Activated B cell treated with CpG ODN at 0.5 μM for 24 hours (primary cell): ENCODE measurements around the gene SCG5. TPM values are rescaled to one million over a fixed set of nuclear protein-coding genes. Genes with fewer than 3 reads are reported as not detected.

Source experiments
- ATAC-seq: fragments of 200-7000 bp; cut with Tn5 transposase; one replicate; pipeline ENCODE4 v1.10.0; 2021; ENCODE audit warnings: low read depth, mild to moderate bottlenecking, moderate library complexity
- CTCF ChIA-PET: fragments of 350-600 bp; sonication (Branson Sonifier 250); formaldehyde crosslinking; loops from one replicate; lab custom pipeline; 2021; ENCODE audit warnings: antibody characterized with exemption; lab: Charles Lee
- POLR2A ChIA-PET: fragments of 350-600 bp; sonication (Branson Sonifier 250); formaldehyde crosslinking; loops from one replicate; lab custom pipeline; 2021; ENCODE audit warnings: antibody characterized with exemption; lab: Charles Lee
- DNase-seq: peaks from one replicate; pipeline ENCODE4 v3.0.0; 2022
- H3K27ac Mint-ChIP-seq: one replicate; pipeline ENCODE4 v1.8.0; 2020; ENCODE audit warnings: mixed read lengths
- H3K27me3 Mint-ChIP-seq: one replicate; pipeline ENCODE4 v1.8.0; 2021; ENCODE audit warnings: mixed read lengths
- H3K36me3 Mint-ChIP-seq: one replicate; pipeline ENCODE4 v1.8.0; 2021; ENCODE audit warnings: low read depth, mixed read lengths
- H3K4me1 Mint-ChIP-seq: one replicate; pipeline ENCODE4 v1.8.0; 2021; ENCODE audit warnings: mixed read lengths
- H3K4me3 Mint-ChIP-seq: one replicate; pipeline ENCODE4 v1.8.0; 2020; ENCODE audit warnings: mild to moderate bottlenecking, mixed read lengths
- H3K9me3 Mint-ChIP-seq: one replicate; pipeline ENCODE4 v1.8.0; 2020; ENCODE audit warnings: mixed read lengths
- intact Hi-C: fragments of 100-400 bp; cut with micrococcal nuclease; formaldehyde crosslinking; loops from one replicate; pipeline ENCODE4 v1.15.1; 2024
- total RNA-seq: library from RNA; stranded (reverse); gene quantifications from 2 replicates; pipeline ENCODE4 v1.2.3, GENCODE V29; 2022
- TF ChIP-seq, protein P1 (sequence below): fragments of 200-600 bp; IDR thresholded peaks from one replicate; pipeline ENCODE4 v1.8.0; 2022; ENCODE audit warnings: antibody characterized with exemption, mild to moderate bottlenecking

SCG5 gene
- total RNA-seq, 1 donor from 2014 or later = 0.27 TPM

GRCh38 chr15:32643907-32644445 is 2.5 kb downstream of the SCG5 start:
- Mint-ChIP-seq H3K9me3 (no peaks in the 10 kb centered on the region), H3K27ac (no peak overlapping the region), H3K27me3 (peaks cover 5% of the 10 kb centered on the region), H3K4me3 (no peak overlapping the region), H3K4me1 (peaks cover 2% of the 10 kb centered on the region), H3K36me3 (no peaks in the 10 kb centered on the region)
- ChIA-PET CTCF (no interaction called here), POLR2A (no interaction called here)
- intact Hi-C loops = no loop called here
- no peak for DNase-seq
- TF ChIP-seq, protein P1, sequence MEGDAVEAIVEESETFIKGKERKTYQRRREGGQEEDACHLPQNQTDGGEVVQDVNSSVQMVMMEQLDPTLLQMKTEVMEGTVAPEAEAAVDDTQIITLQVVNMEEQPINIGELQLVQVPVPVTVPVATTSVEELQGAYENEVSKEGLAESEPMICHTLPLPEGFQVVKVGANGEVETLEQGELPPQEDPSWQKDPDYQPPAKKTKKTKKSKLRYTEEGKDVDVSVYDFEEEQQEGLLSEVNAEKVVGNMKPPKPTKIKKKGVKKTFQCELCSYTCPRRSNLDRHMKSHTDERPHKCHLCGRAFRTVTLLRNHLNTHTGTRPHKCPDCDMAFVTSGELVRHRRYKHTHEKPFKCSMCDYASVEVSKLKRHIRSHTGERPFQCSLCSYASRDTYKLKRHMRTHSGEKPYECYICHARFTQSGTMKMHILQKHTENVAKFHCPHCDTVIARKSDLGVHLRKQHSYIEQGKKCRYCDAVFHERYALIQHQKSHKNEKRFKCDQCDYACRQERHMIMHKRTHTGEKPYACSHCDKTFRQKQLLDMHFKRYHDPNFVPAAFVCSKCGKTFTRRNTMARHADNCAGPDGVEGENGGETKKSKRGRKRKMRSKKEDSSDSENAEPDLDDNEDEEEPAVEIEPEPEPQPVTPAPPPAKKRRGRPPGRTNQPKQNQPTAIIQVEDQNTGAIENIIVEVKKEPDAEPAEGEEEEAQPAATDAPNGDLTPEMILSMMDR = no peak
- no peak for ATAC-seq

DNA sequence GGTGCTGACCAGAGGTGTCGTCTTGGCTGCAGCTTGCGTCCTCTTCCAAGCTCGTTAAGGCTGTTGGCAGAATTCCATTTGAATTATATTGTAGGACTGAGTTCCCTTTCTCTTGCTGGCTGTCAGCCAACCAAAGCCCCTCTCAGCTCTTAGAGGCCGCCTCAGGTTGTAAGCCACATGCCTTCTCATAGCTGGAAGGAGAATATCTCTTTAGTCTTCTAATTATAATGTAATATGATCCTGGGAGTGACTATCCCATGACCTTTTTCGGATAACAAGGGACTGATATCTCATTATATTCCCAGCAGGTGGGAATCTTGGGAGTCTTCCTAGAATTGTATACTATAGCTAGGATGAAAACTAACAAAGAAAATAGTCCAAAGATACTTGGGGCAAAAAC is 4.8 kb downstream of the SCG5 start:
- H3K27ac Mint-ChIP-seq = no peak overlapping the region
- H3K27me3 Mint-ChIP-seq = peaks cover 5% of the 10 kb centered on the region
- CTCF ChIA-PET = interaction anchor here (1.0 kb wide), 1 partner anchor 356 kb away, joined by 3 read pairs; no protein-coding TSS in a partner anchor
- no peak overlapping the region for H3K4me3 Mint-ChIP-seq
- H3K36me3 Mint-ChIP-seq = no peaks in the 10 kb centered on the region
- TF ChIP-seq, protein P1 = no peak
- H3K9me3 Mint-ChIP-seq = no peaks in the 10 kb centered on the region
- ATAC-seq = no peak
- no peak for DNase-seq
- POLR2A ChIA-PET = no interaction called here
- intact Hi-C loops = no loop called here
- peaks cover 2% of the 10 kb centered on the region for H3K4me1 Mint-ChIP-seq

DNA sequence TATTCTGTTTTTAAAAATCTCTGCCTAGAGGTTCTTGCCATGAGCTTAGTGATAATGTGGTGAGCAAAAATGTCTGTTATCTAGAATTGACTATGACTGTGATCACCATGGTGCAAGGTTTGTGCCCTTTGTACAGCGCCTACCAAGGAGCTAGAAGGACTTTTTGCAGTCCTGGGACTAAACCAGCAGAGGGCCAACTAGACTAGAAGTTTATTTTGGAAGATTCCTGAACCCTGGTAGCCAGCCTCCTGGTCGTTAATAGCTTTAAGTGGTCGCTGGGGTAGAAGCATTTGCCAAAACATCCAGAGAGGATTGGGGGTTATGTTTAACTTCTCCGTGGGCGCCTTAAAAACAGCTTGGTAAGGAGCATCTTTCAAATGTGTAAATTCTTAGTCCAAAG is 7.8 kb downstream of the SCG5 start:
- Mint-ChIP-seq H3K27me3 (no peaks in the 10 kb centered on the region), H3K4me1 (no peaks in the 10 kb centered on the region), H3K27ac (no peak overlapping the region), H3K36me3 (no peaks in the 10 kb centered on the region), H3K4me3 (no peak overlapping the region), H3K9me3 (no peaks in the 10 kb centered on the region)
- DNase-seq (no peak), ATAC-seq (no peak)
- TF ChIP-seq, protein P1 = no peak
- intact Hi-C loops = no loop called here
- CTCF ChIA-PET = interaction anchor here (1.4 to 2.1 kb wide), 4 partner anchors 13 to 344 kb away, joined by 3 to 7 read pairs (median 3); no protein-coding TSS in a partner anchor
- POLR2A ChIA-PET = interaction anchor here (1.0 kb wide), 1 partner anchor 32 kb away, joined by 3 read pairs; no protein-coding TSS in a partner anchor

- Mint-ChIP-seq H3K9me3 (no peaks in the 10 kb centered on the region), H3K27me3 (no peaks in the 10 kb centered on the region), H3K4me1 (no peaks in the 10 kb centered on the region), H3K27ac (no peak overlapping the region), H3K4me3 (no peak overlapping the region), H3K36me3 (no peaks in the 10 kb centered on the region)
- DNase-seq (no peak), ATAC-seq (peak; percentile 78)
- ChIA-PET POLR2A (no interaction called here), CTCF (interaction anchor here (0.7 to 1.5 kb wide), 5 partner anchors 11 to 343 kb away, joined by 3 to 5 read pairs (median 3); no protein-coding TSS in a partner anchor)
- intact Hi-C loops = loop anchor here (1.0 kb wide), 1 partner anchor 342 kb away; no protein-coding TSS in a partner anchor
- TF ChIP-seq, protein P1 = no peak
Measured at GRCh38 chr15:32651229-32651837, 9.8 kb downstream of the SCG5 start.

- no peaks in the 10 kb centered on the region for H3K4me1 Mint-ChIP-seq
- intact Hi-C loops = no loop called here
- H3K36me3 Mint-ChIP-seq = no peaks in the 10 kb centered on the region
- ChIA-PET CTCF (interaction anchor here (1.1 kb wide), 1 partner anchor 284 kb away, joined by 3 read pairs; no protein-coding TSS in a partner anchor), POLR2A (no interaction called here)
- no peak overlapping the region for H3K4me3 Mint-ChIP-seq
- no peaks in the 10 kb centered on the region for H3K9me3 Mint-ChIP-seq
- ATAC-seq (no peak), DNase-seq (no peak)
- no peak overlapping the region for H3K27ac Mint-ChIP-seq
- H3K27me3 Mint-ChIP-seq = no peaks in the 10 kb centered on the region
- TF ChIP-seq, protein P1 = no peak
Measured at GRCh38 chr15:32652178-32652577, 10.7 kb downstream of the SCG5 start.
